NT2/D1 (cell line): ENCODE results near the gene BGN.

ENCODE experiments used
- DNase-seq: peaks from one replicate; pipeline ENCODE4 v3.0.0-alpha.2; 2011; ENCODE audit warnings: low read depth, low spot score
- H3K27me3 ChIP-seq: 2 replicates; pipeline ENCODE4 v1.6.0; 2011; ENCODE audit warnings: mild to moderate bottlenecking; ENCODE audit not compliant: insufficient read length, insufficient read depth
- H3K36me3 ChIP-seq: 2 replicates; pipeline ENCODE4 v1.6.1; 2011; ENCODE audit warnings: mild to moderate bottlenecking, low read length, mixed read lengths; ENCODE audit not compliant: insufficient read depth, insufficient read length
- H3K4me1 ChIP-seq: 2 replicates; pipeline ENCODE4 v1.5.1; 2011; ENCODE audit not compliant: insufficient read depth, insufficient read length
- H3K4me3 ChIP-seq: 2 replicates; pipeline ENCODE4 v1.5.1; 2011; ENCODE audit warnings: low read depth; ENCODE audit not compliant: insufficient read length
- H3K9ac ChIP-seq: 2 replicates; pipeline ENCODE4 v1.6.0; 2011; ENCODE audit warnings: low read depth; ENCODE audit not compliant: insufficient read length
- H3K9me3 ChIP-seq: 2 replicates; pipeline ENCODE4 v1.5.1; 2011; ENCODE audit warnings: mild to moderate bottlenecking, low read length; ENCODE audit not compliant: insufficient read depth
- SUZ12 ChIP-seq: IDR thresholded peaks from 2 replicates; pipeline ENCODE4 v1.6.1; 2011; ENCODE audit not compliant: insufficient read length, insufficient read depth; ENCODE audit errors: extremely low read depth
- YY1 ChIP-seq: IDR thresholded peaks from 2 replicates; pipeline ENCODE4 v1.6.1; 2011; ENCODE audit not compliant: insufficient read length, insufficient read depth
- ZNF274 ChIP-seq: IDR thresholded peaks from 2 replicates; pipeline ENCODE4 v1.6.1; 2011; ENCODE audit warnings: mild to moderate bottlenecking, low read depth, low read length

The BGN gene

DNA sequence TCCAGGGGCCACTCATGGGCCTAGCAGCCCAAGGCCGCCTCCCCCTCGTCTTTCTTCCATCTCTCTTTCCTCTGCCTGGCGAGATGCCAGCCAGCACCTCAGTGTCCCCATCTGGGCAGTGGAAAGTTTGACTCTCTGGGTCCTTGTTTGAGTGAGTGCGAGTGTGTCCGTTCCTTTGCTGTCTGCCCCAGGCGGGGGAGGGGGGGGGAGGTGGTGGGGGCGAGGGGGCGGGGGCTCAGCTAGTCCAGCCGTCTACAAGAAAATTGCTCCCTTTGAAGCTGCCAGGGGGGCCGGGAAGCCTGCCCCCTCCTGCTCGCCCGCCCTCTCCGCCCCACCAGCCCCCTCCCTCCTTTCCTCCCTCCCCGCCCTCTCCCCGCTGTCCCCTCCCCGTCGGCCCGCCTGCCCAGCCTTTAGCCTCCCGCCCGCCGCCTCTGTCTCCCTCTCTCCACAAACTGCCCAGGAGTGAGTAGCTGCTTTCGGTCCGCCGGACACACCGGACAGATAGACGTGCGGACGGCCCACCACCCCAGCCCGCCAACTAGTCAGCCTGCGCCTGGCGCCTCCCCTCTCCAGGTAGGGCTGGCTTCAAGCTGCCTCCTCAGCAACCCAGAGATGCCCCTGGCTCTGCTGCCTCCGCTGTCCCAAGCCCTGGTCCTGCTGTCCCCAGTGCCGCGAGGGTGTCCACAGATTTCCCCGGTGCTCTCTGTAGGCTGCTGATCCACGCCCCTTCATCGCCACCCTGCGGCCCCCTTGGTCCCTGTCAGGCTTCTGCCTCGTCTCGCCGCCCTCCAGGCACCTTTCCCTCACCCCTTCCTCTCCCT, at the start of gene BGN:
BGN (plus strand) TSS at position 440 of the 821 bp plus-strand sequence. CDS start 9,652 bp downstream, outside the sequence.
- Histone ChIP-seq H3K9ac (peak within 1 kb of the TSS; percentile 32), H3K4me1 (no peaks in the 10 kb centered on the region), H3K27me3 (no peaks in the 10 kb centered on the region), H3K4me3 (no peak within 1 kb of the TSS), H3K36me3 (no peaks in the 10 kb centered on the region), H3K9me3 (no peaks in the 10 kb centered on the region)
- DNase-seq: no peak
- TF ChIP-seq ZNF274: no peak

DNA sequence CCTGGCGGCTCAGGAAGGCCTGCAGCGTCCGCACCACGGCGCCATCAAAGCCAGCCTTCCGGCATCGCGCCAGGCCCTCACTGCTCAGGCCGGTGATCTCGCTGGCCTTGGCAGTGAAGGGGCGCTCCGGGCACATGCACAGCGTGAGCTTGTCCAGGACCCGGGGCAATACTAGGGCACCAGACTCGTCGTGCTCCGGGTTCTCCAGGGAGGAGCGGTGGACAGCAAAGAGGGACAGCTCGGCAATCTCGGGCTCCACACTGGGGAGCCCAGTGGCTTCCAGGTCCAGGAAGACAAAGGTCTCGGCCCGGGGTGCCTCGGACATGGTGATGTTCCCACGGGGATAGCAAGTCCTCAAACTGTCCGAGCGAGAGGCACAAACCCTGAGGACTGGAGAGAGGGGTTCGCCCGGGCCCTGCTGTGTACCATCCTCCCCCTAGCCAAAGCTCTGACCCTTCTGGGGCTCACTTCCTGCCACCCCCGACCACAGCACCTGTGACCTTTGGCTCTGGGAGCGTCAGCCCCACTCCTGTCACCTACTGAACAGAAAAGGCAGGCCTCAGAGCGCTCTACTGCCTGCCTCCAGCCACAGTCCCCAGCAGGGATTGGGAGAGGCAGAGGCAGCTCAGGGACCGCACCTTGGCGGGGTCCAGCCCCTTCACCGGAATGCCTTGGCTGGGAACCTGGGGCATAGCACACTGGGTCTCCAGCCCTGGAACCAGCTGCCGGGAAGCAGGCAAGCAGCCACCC, 49.5 kb upstream of the BGN start:
- H3K9ac ChIP-seq: no peak overlapping the region
- no peak overlapping the region for H3K4me3 ChIP-seq
- TF ChIP-seq ZNF274 (no peak), SUZ12 (no peak), YY1 (no peak)
- H3K4me1 ChIP-seq: no peaks in the 10 kb centered on the region
- DNase-seq: no peak
- no peaks in the 10 kb centered on the region for H3K9me3 ChIP-seq
- H3K27me3 ChIP-seq: no peaks in the 10 kb centered on the region
- H3K36me3 ChIP-seq: no peaks in the 10 kb centered on the region

DNA sequence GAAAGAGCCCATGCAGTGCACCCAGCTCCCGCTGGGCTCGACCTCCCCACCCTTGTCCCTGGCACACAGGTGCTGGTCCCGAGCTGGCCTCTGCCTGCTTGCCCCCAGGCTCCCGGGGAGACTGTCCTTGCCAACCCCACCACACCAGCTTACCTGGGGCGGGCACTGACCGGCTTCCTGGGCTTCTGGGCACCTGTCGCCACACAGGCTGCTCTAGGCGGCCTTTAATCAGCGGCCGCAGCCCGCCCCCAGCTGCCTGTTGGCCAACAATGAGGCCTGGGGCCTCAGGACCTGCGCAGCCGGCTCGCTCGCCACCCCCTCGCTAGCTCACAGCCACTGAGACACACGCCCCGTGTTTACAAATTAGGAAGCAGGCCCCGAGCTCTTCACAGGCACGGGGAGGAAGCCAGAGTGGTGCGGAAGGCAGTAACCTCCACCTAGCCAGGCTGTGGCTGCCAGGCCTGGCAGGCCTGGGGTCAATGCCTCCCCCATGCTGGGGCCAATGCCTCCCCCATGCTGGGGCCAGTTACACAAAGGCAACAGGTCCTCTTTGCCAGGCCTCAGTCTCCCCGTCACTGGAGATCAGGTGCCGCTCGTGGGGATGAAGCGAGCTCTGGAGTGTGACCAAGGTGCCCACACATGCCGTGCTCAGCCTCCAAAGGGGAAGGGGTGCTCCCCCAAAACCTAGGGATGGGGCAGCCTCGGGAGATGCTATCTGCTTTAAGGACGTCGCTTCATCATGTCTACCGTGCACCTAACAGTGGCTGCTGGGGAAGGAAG, 48.7 kb upstream of the BGN start, which contains the start of gene TREX2:
TREX2 (minus strand) TSS at position 201 of the 780 bp plus-strand sequence. CDS start 626 bp downstream, outside the sequence.
- Histone ChIP-seq H3K4me3 (no peak within 1 kb of the TSS), H3K36me3 (no peaks in the 10 kb centered on the region), H3K27me3 (no peaks in the 10 kb centered on the region), H3K9me3 (no peaks in the 10 kb centered on the region), H3K4me1 (no peaks in the 10 kb centered on the region), H3K9ac (no peak within 1 kb of the TSS)
- no peak for DNase-seq
- TF ChIP-seq ZNF274 (no peak), YY1 (no peak)

DNA sequence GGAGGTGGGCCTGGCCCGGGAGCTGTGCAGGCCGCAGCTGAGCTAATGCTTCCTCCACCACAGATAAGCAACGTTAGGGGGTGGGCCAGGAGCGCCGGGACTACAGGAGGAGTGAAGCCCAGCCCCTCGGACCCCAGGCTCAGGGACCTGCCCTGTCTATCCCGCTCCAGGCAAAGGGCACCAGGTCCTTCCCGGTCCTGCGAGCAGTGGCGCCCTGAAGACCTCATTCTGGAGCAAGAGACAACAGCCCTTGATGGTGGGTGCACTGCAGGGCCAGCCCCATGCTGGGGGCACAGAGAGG, 48.2 kb upstream of the BGN start:
- H3K36me3 ChIP-seq: no peaks in the 10 kb centered on the region
- no peak overlapping the region for H3K4me3 ChIP-seq
- H3K27me3 ChIP-seq: no peaks in the 10 kb centered on the region
- no peak for TF ChIP-seq ZNF274
- TF ChIP-seq SUZ12: no peak
- TF ChIP-seq YY1: no peak
- no peak overlapping the region for H3K9ac ChIP-seq
- no peaks in the 10 kb centered on the region for H3K4me1 ChIP-seq
- no peaks in the 10 kb centered on the region for H3K9me3 ChIP-seq
- DNase-seq: no peak

DNA sequence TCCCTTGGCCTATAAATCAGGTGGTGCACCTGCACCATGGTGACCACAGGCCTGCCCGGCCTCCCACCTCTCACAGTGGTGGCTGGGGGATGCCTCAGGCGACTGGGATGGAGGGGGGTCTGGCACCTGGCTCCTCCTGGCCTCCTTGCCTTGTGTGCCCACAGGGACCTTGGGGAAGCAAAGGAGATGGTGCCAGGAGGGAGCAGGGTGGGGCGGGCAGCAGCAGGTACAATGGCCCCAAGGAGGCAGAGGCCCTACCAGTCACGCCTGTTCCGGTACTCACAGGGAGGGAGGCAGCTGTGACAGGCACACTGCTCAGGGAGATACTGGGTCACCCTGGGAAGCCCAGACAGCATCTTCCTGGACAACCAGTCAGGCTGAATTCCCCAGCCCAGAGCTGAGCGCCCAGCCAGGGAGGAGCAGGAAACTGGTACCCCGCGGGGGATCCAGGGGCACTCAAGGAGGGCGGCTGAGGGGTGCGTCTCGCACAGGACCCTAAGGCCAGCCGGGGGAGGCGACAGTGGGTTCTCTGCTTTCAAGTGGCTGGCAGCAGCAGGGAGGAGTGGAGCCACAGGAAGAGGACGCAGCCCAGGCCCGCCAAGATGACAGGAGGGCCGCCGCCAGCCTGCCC, 47.7 kb upstream of the BGN start:
- no peaks in the 10 kb centered on the region for H3K27me3 ChIP-seq
- TF ChIP-seq SUZ12: no peak
- no peak for TF ChIP-seq YY1
- no peak for TF ChIP-seq ZNF274
- DNase-seq: no peak
- H3K9me3 ChIP-seq: no peaks in the 10 kb centered on the region
- H3K9ac ChIP-seq: no peak overlapping the region
- no peaks in the 10 kb centered on the region for H3K36me3 ChIP-seq
- H3K4me1 ChIP-seq: no peaks in the 10 kb centered on the region
- no peak overlapping the region for H3K4me3 ChIP-seq

DNA sequence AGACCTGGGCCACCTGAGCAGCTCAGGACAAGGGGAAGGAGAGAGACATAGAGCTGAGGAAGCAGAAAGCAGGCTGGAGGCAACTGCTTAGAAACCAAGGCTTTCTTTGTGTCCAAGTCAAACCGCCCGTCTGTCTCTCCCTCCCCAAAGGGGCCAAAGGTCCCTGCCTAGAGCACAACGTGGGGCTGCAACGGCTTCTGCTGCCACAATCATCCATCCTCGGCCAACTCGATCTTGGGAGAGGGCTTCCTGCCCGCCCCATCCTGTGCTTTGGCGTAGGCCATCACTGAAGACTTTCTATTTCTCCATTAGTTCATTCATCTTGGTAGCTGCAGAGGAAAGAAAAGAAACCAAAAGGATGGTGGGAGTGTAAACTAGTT, 47.2 kb upstream of the BGN start:
- no peaks in the 10 kb centered on the region for H3K36me3 ChIP-seq
- no peak for DNase-seq
- TF ChIP-seq YY1 (no peak), ZNF274 (no peak), SUZ12 (no peak)
- no peaks in the 10 kb centered on the region for H3K9me3 ChIP-seq
- H3K4me1 ChIP-seq: no peaks in the 10 kb centered on the region
- no peak overlapping the region for H3K4me3 ChIP-seq
- no peak overlapping the region for H3K9ac ChIP-seq
- no peaks in the 10 kb centered on the region for H3K27me3 ChIP-seq
